Glutamatergic neuron (in vitro differentiated cells): ENCODE results near the gene ZFYVE28. TPM values are rescaled to one million over a fixed set of nuclear protein-coding genes. Genes with fewer than 3 reads are reported as not detected.

Source experiments
- DNase-seq: peaks from one replicate; pipeline ENCODE4 v3.0.0; 2022
- H3K27ac Mint-ChIP-seq: one replicate; pipeline ENCODE4 v1.8.0; 2020; ENCODE audit warnings: mild to moderate bottlenecking, mixed read lengths, inconsistent platforms; ENCODE audit not compliant: unreplicated experiment
- H3K27me3 Mint-ChIP-seq: one replicate; pipeline ENCODE4 v1.8.0; 2020; ENCODE audit warnings: mild to moderate bottlenecking, moderate library complexity, mixed read lengths, inconsistent platforms; ENCODE audit not compliant: unreplicated experiment
- H3K36me3 Mint-ChIP-seq: one replicate; pipeline ENCODE4 v1.8.0; 2020; ENCODE audit warnings: mild to moderate bottlenecking, mixed read lengths, inconsistent platforms; ENCODE audit not compliant: unreplicated experiment
- H3K4me1 Mint-ChIP-seq: one replicate; pipeline ENCODE4 v1.8.0; 2020; ENCODE audit warnings: mild to moderate bottlenecking, low read depth, mixed read lengths, inconsistent platforms; ENCODE audit not compliant: unreplicated experiment
- H3K4me3 Mint-ChIP-seq: one replicate; pipeline ENCODE4 v1.8.0; 2020; ENCODE audit warnings: mild to moderate bottlenecking, mixed read lengths, inconsistent platforms; ENCODE audit not compliant: unreplicated experiment
- H3K9me3 Mint-ChIP-seq: one replicate; pipeline ENCODE4 v1.8.0; 2020; ENCODE audit warnings: mild to moderate bottlenecking, moderate library complexity, mixed read lengths, inconsistent platforms; ENCODE audit not compliant: unreplicated experiment
- CTCF ChIP-seq: fragments of 200-600 bp; sonication (generic); IDR thresholded peaks from one replicate; pipeline ENCODE4 v1.5.0; 2021; ENCODE audit not compliant: partially characterized antibody, unreplicated experiment
- total RNA-seq: library from RNA; stranded (reverse); fragmentation: NEBNext Ultra II Directional; extraction: Animal tissue kit (Norgen Biotek cat#: 25700); gene quantifications from one replicate; pipeline ENCODE4 v1.2.1, GENCODE V29; 2021; ENCODE audit not compliant: unreplicated experiment

Gene ZFYVE28
- total RNA-seq, 1 donor from 2014 or later: 4.8 TPM

- H3K4me3 Mint-ChIP-seq: no peak overlapping the region
- peaks cover 9% of the 10 kb centered on the region for H3K36me3 Mint-ChIP-seq
- H3K27ac Mint-ChIP-seq: no peak overlapping the region
- H3K4me1 Mint-ChIP-seq: peaks cover 11% of the 10 kb centered on the region
- H3K27me3 Mint-ChIP-seq: peaks cover 4% of the 10 kb centered on the region
- peak; percentile 10 for DNase-seq
- peaks cover 4% of the 10 kb centered on the region for H3K9me3 Mint-ChIP-seq
- no peak for TF ChIP-seq CTCF
Measured at GRCh38 chr4:2251795-2252529, 166.5 kb downstream of the ZFYVE28 start.

GRCh38 chr4:2251073-2251794 lies 167.2 kb downstream of the ZFYVE28 start:
- Mint-ChIP-seq H3K9me3 (peaks cover 4% of the 10 kb centered on the region), H3K4me3 (no peak overlapping the region), H3K4me1 (peaks cover 9% of the 10 kb centered on the region), H3K36me3 (peaks cover 9% of the 10 kb centered on the region), H3K27me3 (peaks cover 4% of the 10 kb centered on the region), H3K27ac (no peak overlapping the region)
- no peak for TF ChIP-seq CTCF
- peak; percentile 11 for DNase-seq

- no peak for TF ChIP-seq CTCF
- DNase-seq: peak; percentile 15
- Mint-ChIP-seq H3K27ac (no peak overlapping the region), H3K27me3 (peaks cover 4% of the 10 kb centered on the region), H3K36me3 (peaks cover 9% of the 10 kb centered on the region), H3K4me1 (peaks cover 9% of the 10 kb centered on the region), H3K4me3 (no peak overlapping the region), H3K9me3 (peaks cover 4% of the 10 kb centered on the region)
Measured at GRCh38 chr4:2250357-2251072, 167.9 kb downstream of the ZFYVE28 start.

- Mint-ChIP-seq H3K4me1 (peaks cover 6% of the 10 kb centered on the region), H3K27ac (no peak overlapping the region), H3K4me3 (no peak overlapping the region), H3K9me3 (peaks cover 10% of the 10 kb centered on the region), H3K27me3 (peaks cover 4% of the 10 kb centered on the region), H3K36me3 (peaks cover 6% of the 10 kb centered on the region)
- no peak for TF ChIP-seq CTCF
- peak; percentile 16 for DNase-seq
Measured at GRCh38 chr4:2249526-2250356, 168.7 kb downstream of the ZFYVE28 start.
